ENCODE measurements around the gene TMEM255B. TPM values are rescaled to one million over a fixed set of nuclear protein-coding genes. Genes with fewer than 3 reads are reported as not detected.
A peak's percentile ranks its signal among the peaks of the same experiment; 100 is the strongest.

TMEM255B gene
- total RNA-seq, 4 donors from 2014 or later = 1.8 to 17.3 (median 3.5) TPM; not detected in 1

- peaks cover 0 to 22% (median 0%) of the 10 kb centered on the region in 3 donors for H3K36me3 ChIP-seq
- H3K4me1 ChIP-seq = peaks cover 0 to 49% (median 9%) of the 10 kb centered on the region in 4 donors
- TF ChIP-seq CTCF (IDR thresholded peaks at IDR 0.05) = no peak
- TF ChIP-seq POLR2A (IDR thresholded peaks at IDR 0.05) = peak in 1 of 2 donors; percentile 32
- peak in 2 of 3 donors; percentile 71 to 79 for DNase-seq
- H3K27ac ChIP-seq = peak overlapping the region in 3 of 4 donors; percentile 65 to 75 (median 69)
- no peaks in the 10 kb centered on the region for H3K9me3 ChIP-seq
- H3K27me3 ChIP-seq = no peaks in the 10 kb centered on the region
- H3K4me3 ChIP-seq = peak overlapping the region in 1 of 4 donors; percentile 19
Observed at GRCh38 chr13:113839536-113840204, 80.6 kb downstream of the TMEM255B start.

GRCh38 chr13:113840541-113841352 is 81.7 kb downstream of the TMEM255B start:
- H3K36me3 ChIP-seq = peaks cover 0 to 17% (median 0%) of the 10 kb centered on the region in 3 donors
- no peak for TF ChIP-seq POLR2A (IDR thresholded peaks at IDR 0.05)
- no peak overlapping the region for H3K4me3 ChIP-seq
- DNase-seq = peak in 1 of 3 donors; percentile 53
- H3K27ac ChIP-seq = peak overlapping the region in 3 of 4 donors; percentile 65 to 75 (median 69)
- H3K9me3 ChIP-seq = no peaks in the 10 kb centered on the region
- no peaks in the 10 kb centered on the region for H3K27me3 ChIP-seq
- H3K4me1 ChIP-seq = peaks cover 0 to 59% (median 9%) of the 10 kb centered on the region in 4 donors

- Histone ChIP-seq H3K27me3 (no peaks in the 10 kb centered on the region), H3K27ac (no peak overlapping the region), H3K36me3 (peaks cover 0 to 22% (median 0%) of the 10 kb centered on the region in 3 donors), H3K9me3 (no peaks in the 10 kb centered on the region), H3K4me3 (no peak overlapping the region), H3K4me1 (peaks cover 0 to 64% (median 9%) of the 10 kb centered on the region in 4 donors)
- no peak for DNase-seq
- TF ChIP-seq POLR2A (IDR thresholded peaks at IDR 0.05) (no peak), CTCF (IDR thresholded peaks at IDR 0.05) (no peak)
Observed at GRCh38 chr13:113841353-113841650, 82.3 kb downstream of the TMEM255B start.

GRCh38 chr13:113842336-113843062 is 83.5 kb downstream of the TMEM255B start:
- TF ChIP-seq POLR2A (IDR thresholded peaks at IDR 0.05) (no peak), CTCF (IDR thresholded peaks at IDR 0.05) (no peak)
- Histone ChIP-seq H3K9me3 (no peaks in the 10 kb centered on the region), H3K27me3 (no peaks in the 10 kb centered on the region), H3K27ac (no peak overlapping the region), H3K4me1 (peaks cover 0 to 57% (median 7%) of the 10 kb centered on the region in 4 donors), H3K4me3 (no peak overlapping the region), H3K36me3 (peaks cover 0 to 30% (median 0%) of the 10 kb centered on the region in 3 donors)
- DNase-seq = peak in 1 of 3 donors; percentile 43

GRCh38 chr13:113843063-113843654 is 84.1 kb downstream of the TMEM255B start:
- peaks cover 0 to 30% (median 0%) of the 10 kb centered on the region in 3 donors for H3K36me3 ChIP-seq
- no peak overlapping the region for H3K27ac ChIP-seq
- no peaks in the 10 kb centered on the region for H3K9me3 ChIP-seq
- peak in 1 of 3 donors; percentile 40 for DNase-seq
- no peak for TF ChIP-seq CTCF (IDR thresholded peaks at IDR 0.05)
- no peak for TF ChIP-seq POLR2A (IDR thresholded peaks at IDR 0.05)
- no peaks in the 10 kb centered on the region for H3K27me3 ChIP-seq
- H3K4me1 ChIP-seq = peaks cover 0 to 55% (median 6%) of the 10 kb centered on the region in 4 donors
- H3K4me3 ChIP-seq = no peak overlapping the region

All from Peyer's patch (tissue), 4 donors.